SK-N-SH treated with all-trans-retinoic acid at 6 μM for 48 hours (cell line): ENCODE data around the gene MRPL57.
"Not testable (repeated sequence)": the region's sequence is repeated elsewhere in the genome, so short reads cannot be mapped to it uniquely, and the experiment has no call there.

Experiments used
- ATAC-seq: fragments of 200-7000 bp; cut with Tn5 transposase; 3 replicates; pipeline ENCODE4 v1.9.1; 2020; ENCODE audit warnings: mild to moderate bottlenecking, moderate library complexity
- ARNTL ChIP-seq: fragments of 450-650 bp; formaldehyde crosslinking; IDR thresholded peaks from 2 replicates; pipeline ENCODE4 v1.5.0; 2020; ENCODE audit warnings: low read depth, mild to moderate bottlenecking, moderate library complexity, borderline replicate concordance
- BACH2 ChIP-seq: fragments of 250-450 bp; sonication (Bioruptor Pico); IDR thresholded peaks from 2 replicates; pipeline ENCODE4 v1.9.0; 2021; ENCODE audit warnings: mild to moderate bottlenecking, borderline replicate concordance
- CREB5 ChIP-seq: fragments of 250-450 bp; sonication (Bioruptor Pico); IDR thresholded peaks from 2 replicates; pipeline ENCODE4 v1.5.1; 2020; ENCODE audit warnings: low read depth, mild to moderate bottlenecking, moderate library complexity
- CSDC2 ChIP-seq: fragments of 250-450 bp; sonication (Bioruptor Pico); IDR thresholded peaks from 2 replicates; pipeline ENCODE4 v1.5.0; 2020; ENCODE audit warnings: mild to moderate bottlenecking, moderate library complexity
- GLIS3 ChIP-seq: fragments of 250-450 bp; sonication (Bioruptor Pico); IDR thresholded peaks from 2 replicates; pipeline ENCODE4 v1.5.0; 2020; ENCODE audit warnings: mild to moderate bottlenecking, moderate library complexity
- ISL1 ChIP-seq: fragments of 250-450 bp; sonication (Bioruptor Pico); IDR thresholded peaks from 2 replicates; pipeline ENCODE4 v2.1.2; 2022; ENCODE audit warnings: mild to moderate bottlenecking, moderate library complexity
- OSR1 ChIP-seq: fragments of 250-450 bp; sonication (Bioruptor Pico); IDR thresholded peaks from 2 replicates; pipeline ENCODE4 v1.8.0; 2022; ENCODE audit warnings: moderate library complexity, mild to moderate bottlenecking, inconsistent platforms
- POU6F1 ChIP-seq: fragments of 250-450 bp; sonication (Bioruptor Pico); IDR thresholded peaks from 2 replicates; pipeline ENCODE4 v1.8.0; 2021; ENCODE audit warnings: low read depth, mild to moderate bottlenecking, moderate library complexity, borderline replicate concordance
- RARB ChIP-seq: fragments of 250-450 bp; sonication (Bioruptor Pico); IDR thresholded peaks from 2 replicates; pipeline ENCODE4 v1.8.0; 2021; ENCODE audit warnings: mild to moderate bottlenecking, moderate library complexity
- SNAI2 ChIP-seq: fragments of 250-450 bp; sonication (Bioruptor Pico); IDR thresholded peaks from 2 replicates; pipeline ENCODE4 v1.5.0; 2020; ENCODE audit warnings: mild to moderate bottlenecking, moderate library complexity
- TOX ChIP-seq: fragments of 250-450 bp; sonication (Bioruptor Pico); IDR thresholded peaks from 2 replicates; pipeline ENCODE4 v1.8.0; 2021; ENCODE audit warnings: mild to moderate bottlenecking, moderate library complexity, borderline replicate concordance
- TSHZ2 ChIP-seq: fragments of 250-450 bp; sonication (Bioruptor Pico); IDR thresholded peaks from 2 replicates; pipeline ENCODE4 v1.5.0; 2020; ENCODE audit warnings: mild to moderate bottlenecking, moderate library complexity
- ZFP30 ChIP-seq: fragments of 450-650 bp; formaldehyde crosslinking; IDR thresholded peaks from 2 replicates; pipeline ENCODE4 v1.5.0; 2022; ENCODE audit warnings: mild to moderate bottlenecking, moderate library complexity
- ZNF565 ChIP-seq: fragments of 450-650 bp; formaldehyde crosslinking; conservative IDR thresholded peaks from 2 replicates; pipeline ENCODE4 v1.5.0; 2020; ENCODE audit warnings: low read depth, mild to moderate bottlenecking, moderate library complexity
- ZNF70 ChIP-seq: fragments of 450-650 bp; formaldehyde crosslinking; IDR thresholded peaks from 2 replicates; pipeline ENCODE4 v1.5.0; 2020; ENCODE audit warnings: mild to moderate bottlenecking, moderate library complexity
- ZNF8 ChIP-seq: fragments of 450-650 bp; formaldehyde crosslinking; IDR thresholded peaks from 2 replicates; pipeline ENCODE4 v1.5.0; 2020; ENCODE audit warnings: mild to moderate bottlenecking, moderate library complexity

The MRPL57 gene

GRCh38 chr13:21176982-21177284 is 475 bp downstream of the MRPL57 start:
- TF ChIP-seq ZNF565 (CRISPR knock-in tag) (no peak), TOX (CRISPR knock-in tag) (no peak), POU6F1 (CRISPR knock-in tag) (no peak), ZNF70 (CRISPR knock-in tag) (no peak), ZNF8 (CRISPR knock-in tag) (no peak), SNAI2 (CRISPR knock-in tag) (no peak), GLIS3 (CRISPR knock-in tag) (no peak), BACH2 (CRISPR knock-in tag) (no peak)
- ATAC-seq = peak; percentile 32

- TF ChIP-seq RARB = no peak
- TF ChIP-seq BACH2 (CRISPR knock-in tag) = no peak
- no peak for TF ChIP-seq ISL1
- no peak for TF ChIP-seq TSHZ2
- TF ChIP-seq CREB5 (CRISPR knock-in tag) = no peak
- no peak for TF ChIP-seq ARNTL
- TF ChIP-seq ZNF70 (CRISPR knock-in tag) = no peak
- no peak for TF ChIP-seq ZNF565 (CRISPR knock-in tag)
- TF ChIP-seq CSDC2 (CRISPR knock-in tag) = no peak
- no peak for TF ChIP-seq OSR1 (CRISPR knock-in tag)
- TF ChIP-seq POU6F1 (CRISPR knock-in tag) = no peak
- TF ChIP-seq ZFP30 (CRISPR knock-in tag) = no peak
- no peak for ATAC-seq
Measured at GRCh38 chr13:21181671-21182070, 5.2 kb downstream of the MRPL57 start.

- ATAC-seq = not testable (repeated sequence)
Measured at GRCh38 chr13:21186410-21186809, 10.0 kb downstream of the MRPL57 start.

GRCh38 chr13:21194756-21195155 is 18.3 kb downstream of the MRPL57 start:
- ATAC-seq = not testable (repeated sequence)

GRCh38 chr13:21197606-21198225 is 21.3 kb downstream of the MRPL57 start:
- ATAC-seq = not testable (repeated sequence)

- not testable (repeated sequence) for ATAC-seq
Measured at GRCh38 chr13:21198391-21198790, 21.9 kb downstream of the MRPL57 start.

- not testable (repeated sequence) for ATAC-seq
Measured at GRCh38 chr13:21201456-21202190, 25.2 kb downstream of the MRPL57 start.
